CD14-positive monocyte (primary cell): Measurements from ENCODE around the gene MED15. TPM values are rescaled to one million over a fixed set of nuclear protein-coding genes. Genes with fewer than 3 reads are reported as not detected.
A peak's percentile ranks its signal among the peaks of the same experiment; 100 is the strongest.

Experiments
- DNase-seq, 3 donors: peaks; one replicate each; pipeline ENCODE4 v3.0.0-alpha.2; 2011 to 2022
- H2AFZ ChIP-seq: 2 replicates; pipeline ENCODE4 v1.6.0; 2012; ENCODE audit warnings: mild to moderate bottlenecking, low read depth, low read length, inconsistent platforms; ENCODE audit not compliant: insufficient read depth, poor library complexity, severe bottlenecking
- H3K27ac ChIP-seq, 2 donors: 1 replicate in 1 of 2; 2 replicates in 1 of 2; pipeline ENCODE4 v1.5.1; 2012 to 2013; ENCODE audit warnings: low read length in 2 of 2, control low read depth in 1 of 2, inconsistent platforms in 1 of 2, low read depth in 1 of 2, mild to moderate bottlenecking in 1 of 2
- H3K27me3 ChIP-seq, 2 donors: one replicate each; pipeline versions ENCODE4 v1.6.0 to v1.6.1; 2011 to 2013; ENCODE audit warnings: low read length in 2 of 2; ENCODE audit not compliant: control insufficient read depth in 2 of 2, insufficient read depth in 2 of 2
- H3K36me3 ChIP-seq, 2 donors: replicated peaks in 1 of 2; 1 replicate in 1 of 2; 2 replicates in 1 of 2; pipeline versions ENCODE4 v1.5.1 to v1.6.1; 2012 to 2013; ENCODE audit warnings: low read length in 2 of 2, control low read depth in 1 of 2, inconsistent platforms in 1 of 2, mild to moderate bottlenecking in 1 of 2; ENCODE audit not compliant: insufficient read depth in 2 of 2, control insufficient read depth in 1 of 2
- H3K4me1 ChIP-seq, 2 donors: 1 replicate in 1 of 2; 2 replicates in 1 of 2; pipeline versions ENCODE4 v1.5.1 to v1.6.1; 2012 to 2013; ENCODE audit warnings: low read length in 2 of 2, control low read depth in 1 of 2, inconsistent platforms in 1 of 2, mild to moderate bottlenecking in 1 of 2, moderate library complexity in 1 of 2; ENCODE audit not compliant: insufficient read depth in 2 of 2, control insufficient read depth in 1 of 2
- H3K4me2 ChIP-seq: replicated peaks from 2 replicates; pipeline ENCODE3; 2012; ENCODE audit warnings: low read length, moderate library complexity, mild to moderate bottlenecking; ENCODE audit not compliant: poor library complexity, severe bottlenecking; ENCODE audit errors: extremely low read depth
- H3K4me3 ChIP-seq, 3 experiments: fragments of 200-600 bp in 1 of 3; sonication (generic) in 1 of 3; replicated peaks in 1 of 3; 1 replicate in 2 of 3; 2 replicates in 1 of 3; pipeline ENCODE4 v1.5.1; 2011 to 2013; ENCODE audit warnings: low read length in 3 of 3, mild to moderate bottlenecking in 3 of 3, control low read depth in 2 of 3, low read depth in 2 of 3, inconsistent platforms in 1 of 3, moderate library complexity in 1 of 3
- H3K79me2 ChIP-seq: 2 replicates; pipeline ENCODE4 v1.6.0; 2012; ENCODE audit warnings: mild to moderate bottlenecking, control low read depth, inconsistent platforms, low read length, moderate library complexity; ENCODE audit not compliant: insufficient read depth
- H3K9ac ChIP-seq: 2 replicates; pipeline ENCODE4 v1.6.0; 2017; ENCODE audit warnings: low read length, mild to moderate bottlenecking; ENCODE audit not compliant: insufficient read depth, poor library complexity, severe bottlenecking
- H3K9me3 ChIP-seq, 2 donors: replicated peaks in 1 of 2; 1 replicate in 1 of 2; 2 replicates in 1 of 2; pipeline versions ENCODE4 v1.5.1 to v1.6.1; 2012 to 2013; ENCODE audit warnings: low read length in 2 of 2, control low read depth in 1 of 2; ENCODE audit not compliant: control insufficient read depth in 1 of 2, insufficient read depth in 1 of 2
- H4K20me1 ChIP-seq: 2 replicates; pipeline ENCODE4 v1.6.0; 2012; ENCODE audit warnings: mild to moderate bottlenecking, low read length, control low read depth, moderate library complexity; ENCODE audit not compliant: insufficient read depth
- H3K27ac Mint-ChIP-seq, 7 donors: one replicate each; pipeline ENCODE4 v1.8.0; 2020; ENCODE audit warnings: mild to moderate bottlenecking in 7 of 7, mixed read lengths in 7 of 7, moderate library complexity in 6 of 7, inconsistent platforms in 2 of 7
- H3K27me3 Mint-ChIP-seq, 3 donors: one replicate each; pipeline ENCODE4 v1.8.0; 2021 to 2022; ENCODE audit warnings: low read depth in 3 of 3, mild to moderate bottlenecking in 3 of 3, mixed read lengths in 3 of 3, moderate library complexity in 3 of 3, inconsistent platforms in 1 of 3
- H3K36me3 Mint-ChIP-seq, 2 donors: one replicate each; pipeline ENCODE4 v1.8.0; 2020; ENCODE audit warnings: mixed read lengths in 2 of 2, inconsistent platforms in 1 of 2, mild to moderate bottlenecking in 1 of 2
- H3K4me1 Mint-ChIP-seq: one replicate; pipeline ENCODE4 v1.8.0; 2020; ENCODE audit warnings: mild to moderate bottlenecking, mixed read lengths
- H3K4me3 Mint-ChIP-seq, 2 donors: one replicate each; pipeline ENCODE4 v1.8.0; 2020; ENCODE audit warnings: mild to moderate bottlenecking in 2 of 2, mixed read lengths in 2 of 2, moderate library complexity in 1 of 2
- H3K9me3 Mint-ChIP-seq, 7 donors: one replicate each; pipeline ENCODE4 v1.8.0; 2020 to 2022; ENCODE audit warnings: mixed read lengths in 7 of 7, mild to moderate bottlenecking in 6 of 7, moderate library complexity in 6 of 7, inconsistent platforms in 2 of 7
- WGBS: methylation state at CpG from one replicate; pipeline ENCODE4 v1.1.5; 2013; ENCODE audit warnings: missing lambda C conversion rate; ENCODE audit not compliant: insufficient coverage; 5-methylcytosine and 5-hydroxymethylcytosine counted together
- intact Hi-C, 2 donors: fragments of 100-400 bp; cut with micrococcal nuclease; formaldehyde crosslinking; loops; one replicate each; pipeline versions ENCODE4 v1.15.0 to v1.15.1; 2023
- polyA plus RNA-seq, 3 donors: library from polyadenylated mRNA; depleted of rRNA in 1 of 3; unstranded in 2 of 3; stranded (reverse) in 1 of 3; fragments of 300-500 nt in 2 of 3; fragments of >200 nt in 1 of 3; fragmentation: Illumina TruSeq in 2 of 3; gene quantifications; 1 replicate in 2 of 3; 2 replicates in 1 of 3; pipeline ENCODE4 v1.2.3, GENCODE V29; 2012 to 2021
- TF ChIP-seq, protein P1 (sequence below): fragments of 200-600 bp; IDR thresholded peaks from one replicate; pipeline ENCODE4 v1.8.0; 2022; ENCODE audit warnings: antibody characterized with exemption, mild to moderate bottlenecking

The MED15 gene
- polyA plus RNA-seq, 3 donors: 10.0 to 126 (median 17.8) TPM

- peak; percentile 8 to 36 (median 19) for DNase-seq
- H3K9ac ChIP-seq: no peak overlapping the region
- no peak overlapping the region for H3K4me3 Mint-ChIP-seq
- TF ChIP-seq, protein P1, sequence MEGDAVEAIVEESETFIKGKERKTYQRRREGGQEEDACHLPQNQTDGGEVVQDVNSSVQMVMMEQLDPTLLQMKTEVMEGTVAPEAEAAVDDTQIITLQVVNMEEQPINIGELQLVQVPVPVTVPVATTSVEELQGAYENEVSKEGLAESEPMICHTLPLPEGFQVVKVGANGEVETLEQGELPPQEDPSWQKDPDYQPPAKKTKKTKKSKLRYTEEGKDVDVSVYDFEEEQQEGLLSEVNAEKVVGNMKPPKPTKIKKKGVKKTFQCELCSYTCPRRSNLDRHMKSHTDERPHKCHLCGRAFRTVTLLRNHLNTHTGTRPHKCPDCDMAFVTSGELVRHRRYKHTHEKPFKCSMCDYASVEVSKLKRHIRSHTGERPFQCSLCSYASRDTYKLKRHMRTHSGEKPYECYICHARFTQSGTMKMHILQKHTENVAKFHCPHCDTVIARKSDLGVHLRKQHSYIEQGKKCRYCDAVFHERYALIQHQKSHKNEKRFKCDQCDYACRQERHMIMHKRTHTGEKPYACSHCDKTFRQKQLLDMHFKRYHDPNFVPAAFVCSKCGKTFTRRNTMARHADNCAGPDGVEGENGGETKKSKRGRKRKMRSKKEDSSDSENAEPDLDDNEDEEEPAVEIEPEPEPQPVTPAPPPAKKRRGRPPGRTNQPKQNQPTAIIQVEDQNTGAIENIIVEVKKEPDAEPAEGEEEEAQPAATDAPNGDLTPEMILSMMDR: peak; percentile 98
- peaks cover 87 to 96% of the 10 kb centered on the region in 2 donors for H3K36me3 ChIP-seq
- WGBS: 100% methylated on average over 3 of the region's 4 CpGs
- H2AFZ ChIP-seq: no peak overlapping the region
- no peak overlapping the region for H3K4me2 ChIP-seq
- H3K27me3 ChIP-seq: no peaks in the 10 kb centered on the region
- H3K4me1 Mint-ChIP-seq: peaks cover 35% of the 10 kb centered on the region
- H3K36me3 Mint-ChIP-seq: peaks cover 78 to 95% of the 10 kb centered on the region in 2 donors
- H3K4me1 ChIP-seq: peaks cover 8 to 17% of the 10 kb centered on the region in 2 donors
- no peak overlapping the region for H3K27ac Mint-ChIP-seq
- H3K9me3 ChIP-seq: no peaks in the 10 kb centered on the region
- H3K9me3 Mint-ChIP-seq: peaks cover 0 to 2% (median 0%) of the 10 kb centered on the region in 7 donors
- H3K27ac ChIP-seq: no peak overlapping the region
- intact Hi-C loops: no loop called here
- peaks cover 86% of the 10 kb centered on the region for H4K20me1 ChIP-seq
- peaks cover 10% of the 10 kb centered on the region for H3K79me2 ChIP-seq
- no peaks in the 10 kb centered on the region for H3K27me3 Mint-ChIP-seq
- no peak overlapping the region for H3K4me3 ChIP-seq
Measured at GRCh38 chr22:20571531-20572007, 64.2 kb downstream of the MED15 start.

DNA sequence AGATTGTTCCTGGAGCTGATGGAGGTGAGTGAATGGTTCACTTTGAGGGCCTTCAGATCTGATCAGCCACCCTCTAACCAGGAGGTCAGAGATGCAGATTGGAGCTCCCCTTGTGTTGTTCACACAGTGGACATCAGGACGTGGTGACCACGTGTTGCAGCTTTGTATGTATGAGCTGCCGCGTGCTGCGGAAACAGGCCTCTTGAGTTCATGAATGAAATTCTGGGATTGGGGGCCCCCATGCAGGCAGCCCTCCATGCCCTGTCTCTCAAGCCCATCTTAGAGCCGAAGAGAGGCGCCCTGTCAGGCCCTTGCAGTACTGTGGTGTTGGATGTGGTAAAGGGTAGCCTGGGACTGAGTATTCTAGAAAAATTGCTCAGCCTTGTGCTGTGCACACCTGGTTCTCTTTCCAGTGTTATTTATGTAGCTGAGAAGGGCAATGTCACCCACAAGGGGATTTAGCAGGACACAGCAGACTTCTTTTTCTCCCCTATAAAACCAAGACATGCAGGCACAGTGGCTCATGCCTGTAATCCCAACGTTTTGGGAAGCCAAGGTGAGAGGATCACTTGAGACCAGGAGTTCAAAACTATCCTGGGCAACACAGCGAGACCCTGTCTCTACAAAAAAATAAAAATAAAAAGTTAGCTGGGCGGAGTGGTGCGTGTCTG, 64.9 kb downstream of the MED15 start:
- Mint-ChIP-seq H3K27me3 (no peaks in the 10 kb centered on the region), H3K27ac (peak overlapping the region in 1 of 7 donors; percentile 35), H3K36me3 (peaks cover 72 to 95% of the 10 kb centered on the region in 2 donors), H3K4me3 (no peak overlapping the region), H3K4me1 (peaks cover 39% of the 10 kb centered on the region), H3K9me3 (peaks cover 0 to 2% (median 0%) of the 10 kb centered on the region in 7 donors)
- Histone ChIP-seq H3K4me3 (no peak overlapping the region), H4K20me1 (peaks cover 86% of the 10 kb centered on the region), H3K79me2 (peaks cover 10% of the 10 kb centered on the region), H3K27ac (no peak overlapping the region), H3K36me3 (peaks cover 85 to 96% of the 10 kb centered on the region in 2 donors), H3K4me1 (peaks cover 13 to 20% of the 10 kb centered on the region in 2 donors), H3K9ac (no peak overlapping the region), H3K9me3 (no peaks in the 10 kb centered on the region), H2AFZ (no peak overlapping the region), H3K4me2 (no peak overlapping the region), H3K27me3 (no peaks in the 10 kb centered on the region)
- no peak for DNase-seq
- TF ChIP-seq, protein P1: no peak
- intact Hi-C loops: no loop called here
- WGBS: 93% methylated on average over 7 of the region's 11 CpGs
